ENCODE results near the gene CEACAM20. TPM values are rescaled to one million over a fixed set of nuclear protein-coding genes. Genes with fewer than 3 reads are reported as not detected.
"Not testable (repeated sequence)": the region's sequence is repeated elsewhere in the genome, so short reads cannot be mapped to it uniquely, and the experiment has no call there.

CEACAM20 gene
- total and polyA plus RNA-seq, 4 donors: 0.63 TPM; not detected in 3

DNA sequence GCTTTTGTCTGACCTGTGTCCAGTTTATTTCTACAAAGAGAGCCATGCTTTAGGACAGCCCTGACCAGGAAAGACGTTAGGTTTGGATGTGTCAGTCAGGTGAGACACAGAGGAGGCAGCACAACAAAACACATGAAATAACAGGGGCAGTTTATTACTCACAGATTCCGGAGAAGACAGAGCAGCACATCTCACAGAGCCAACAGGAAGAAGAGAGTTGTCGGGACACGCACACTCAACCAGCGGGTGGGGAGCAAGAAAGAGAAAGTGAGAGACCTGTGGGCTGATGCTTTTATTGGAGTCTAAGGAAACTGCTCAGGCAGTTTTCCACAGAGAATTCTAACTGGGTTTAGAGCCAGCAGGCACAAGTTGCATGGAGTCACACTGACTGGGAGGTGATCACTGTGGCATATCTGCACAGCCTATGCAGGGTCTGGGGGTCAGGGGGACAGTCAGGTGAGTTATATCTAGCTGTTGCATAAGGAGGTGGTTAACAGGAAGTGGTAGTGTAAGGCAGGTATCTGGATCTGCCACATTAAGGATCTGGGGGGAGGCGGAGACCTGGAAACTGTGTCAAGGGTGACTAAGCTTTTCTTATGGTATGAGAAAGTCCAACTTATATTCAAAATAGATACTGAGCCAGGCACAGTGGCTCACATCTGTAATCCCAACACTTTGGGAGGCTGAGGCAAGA, 24.1 kb upstream of the CEACAM20 start:
- no peak overlapping the region for H3K27ac ChIP-seq (ENCODE audit: low read depth in 1 of 2, low read length in 2 of 2)
- no peak overlapping the region for H3K4me3 ChIP-seq (ENCODE audit: low read length in 2 of 2)
- intact Hi-C loops (cut with DNase I): no loop called here
- no peaks in the 10 kb centered on the region for H3K4me1 ChIP-seq (ENCODE audit: control insufficient read depth in 1 of 2, insufficient read depth in 2 of 2, low read length in 2 of 2)
- ATAC-seq (ENCODE audit: low FRiP score): no peak
- H3K36me3 ChIP-seq (ENCODE audit: control insufficient read depth in 1 of 2, insufficient read depth in 2 of 2, low read length in 1 of 2): no peaks in the 10 kb centered on the region
- H3K9me3 ChIP-seq (ENCODE audit: control insufficient read depth, low read length): no peaks in the 10 kb centered on the region
- no peaks in the 10 kb centered on the region for H3K27me3 ChIP-seq (ENCODE audit: control insufficient read depth in 1 of 2, insufficient read depth in 2 of 2, low read length in 1 of 2)
- 58 to 67% methylated on average over 6 of the region's 6 CpGs for WGBS, 2 donors
- no peak for DNase-seq

- DNase-seq: no peak
- Histone ChIP-seq H3K4me3 (ENCODE audit: low read length in 2 of 2) (no peak overlapping the region), H3K27ac (ENCODE audit: low read depth in 1 of 2, low read length in 2 of 2) (no peak overlapping the region), H3K9me3 (ENCODE audit: control insufficient read depth, low read length) (no peaks in the 10 kb centered on the region), H3K27me3 (ENCODE audit: control insufficient read depth in 1 of 2, insufficient read depth in 2 of 2, low read length in 1 of 2) (no peaks in the 10 kb centered on the region), H3K36me3 (ENCODE audit: control insufficient read depth in 1 of 2, insufficient read depth in 2 of 2, low read length in 1 of 2) (no peaks in the 10 kb centered on the region), H3K4me1 (ENCODE audit: control insufficient read depth in 1 of 2, insufficient read depth in 2 of 2, low read length in 2 of 2) (no peaks in the 10 kb centered on the region)
- WGBS, 2 donors: 2 to 3% methylated on average over 5 of the region's 5 CpGs
- no peak for ATAC-seq (ENCODE audit: low FRiP score)
- intact Hi-C loops (cut with DNase I): no loop called here
These were observed 22.8 kb upstream of the CEACAM20 start for GRCh38 chr19:44552324-44552723.

DNA sequence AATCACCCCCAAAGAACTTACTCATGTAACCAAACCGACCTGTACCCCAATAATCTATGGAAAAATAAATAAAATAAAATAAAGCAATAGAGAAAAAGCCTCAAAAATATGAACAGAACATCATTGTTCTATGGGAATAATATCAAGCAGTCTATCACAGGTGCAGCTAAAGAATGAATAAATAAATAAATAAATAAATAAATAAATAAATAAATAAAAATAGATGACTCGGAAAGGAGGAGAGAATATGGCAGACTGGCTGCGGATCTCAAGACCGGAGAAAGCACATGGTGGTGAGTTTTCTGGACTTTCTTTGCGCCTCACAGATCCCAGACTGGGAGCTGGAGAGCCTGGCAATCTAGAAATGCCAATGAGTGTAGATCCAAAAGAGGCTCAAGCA, 22.4 kb upstream of the CEACAM20 start:
- intact Hi-C loops (cut with DNase I): no loop called here
- H3K27ac ChIP-seq (ENCODE audit: low read depth in 1 of 2, low read length in 2 of 2): no peak overlapping the region
- no peak for ATAC-seq (ENCODE audit: low FRiP score)
- H3K36me3 ChIP-seq (ENCODE audit: control insufficient read depth in 1 of 2, insufficient read depth in 2 of 2, low read length in 1 of 2): no peaks in the 10 kb centered on the region
- no peak overlapping the region for H3K4me3 ChIP-seq (ENCODE audit: low read length in 2 of 2)
- H3K27me3 ChIP-seq (ENCODE audit: control insufficient read depth in 1 of 2, insufficient read depth in 2 of 2, low read length in 1 of 2): no peaks in the 10 kb centered on the region
- no peak for DNase-seq
- WGBS, 2 donors: 70 to 79% methylated on average over 5 of the region's 5 CpGs
- no peaks in the 10 kb centered on the region for H3K4me1 ChIP-seq (ENCODE audit: control insufficient read depth in 1 of 2, insufficient read depth in 2 of 2, low read length in 2 of 2)
- H3K9me3 ChIP-seq (ENCODE audit: control insufficient read depth, low read length): no peaks in the 10 kb centered on the region

DNA sequence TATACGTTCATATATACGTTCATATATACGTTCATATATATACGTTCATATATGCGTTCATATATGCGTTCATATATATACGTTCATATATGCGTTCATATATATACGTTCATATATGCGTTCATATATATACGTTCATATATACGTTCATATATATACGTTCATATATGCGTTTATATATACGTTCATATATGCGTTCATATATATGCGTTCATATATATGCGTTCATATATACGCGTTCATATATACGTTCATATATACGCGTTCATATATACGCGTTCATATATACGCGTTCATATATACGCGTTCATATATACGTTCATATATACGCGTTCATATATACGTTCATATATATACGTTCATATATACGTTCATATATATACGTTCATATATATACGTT, 21.5 kb upstream of the CEACAM20 start:
- ATAC-seq (ENCODE audit: low FRiP score); H3K27ac ChIP-seq (ENCODE audit: low read depth in 1 of 2, low read length in 2 of 2); H3K4me3 ChIP-seq (ENCODE audit: low read length in 2 of 2); H3K4me1 ChIP-seq (ENCODE audit: control insufficient read depth in 1 of 2, insufficient read depth in 2 of 2, low read length in 2 of 2); intact Hi-C loops (cut with DNase I); DNase-seq; H3K27me3 ChIP-seq (ENCODE audit: control insufficient read depth in 1 of 2, insufficient read depth in 2 of 2, low read length in 1 of 2); H3K36me3 ChIP-seq (ENCODE audit: control insufficient read depth in 1 of 2, insufficient read depth in 2 of 2, low read length in 1 of 2); H3K9me3 ChIP-seq (ENCODE audit: control insufficient read depth, low read length): not testable (repeated sequence)
- WGBS, 2 donors: 87 to 91% methylated on average over 37 of the region's 37 CpGs

GRCh38 chr19:44549507-44549906, 20.0 kb upstream of the CEACAM20 start:
- H3K27ac ChIP-seq (ENCODE audit: low read depth in 1 of 2, low read length in 2 of 2): no peak overlapping the region
- no peaks in the 10 kb centered on the region for H3K9me3 ChIP-seq (ENCODE audit: control insufficient read depth, low read length)
- 89 to 94% methylated on average over 3 of the region's 3 CpGs for WGBS, 2 donors
- DNase-seq (no peak), ATAC-seq (ENCODE audit: low FRiP score) (no peak)
- H3K4me1 ChIP-seq (ENCODE audit: control insufficient read depth in 1 of 2, insufficient read depth in 2 of 2, low read length in 2 of 2): no peaks in the 10 kb centered on the region
- H3K4me3 ChIP-seq (ENCODE audit: low read length in 2 of 2): no peak overlapping the region
- intact Hi-C loops (cut with DNase I): no loop called here
- H3K36me3 ChIP-seq (ENCODE audit: control insufficient read depth in 1 of 2, insufficient read depth in 2 of 2, low read length in 1 of 2): no peaks in the 10 kb centered on the region
- H3K27me3 ChIP-seq (ENCODE audit: control insufficient read depth in 1 of 2, insufficient read depth in 2 of 2, low read length in 1 of 2): no peaks in the 10 kb centered on the region

GRCh38 chr19:44548736-44549135, 19.3 kb upstream of the CEACAM20 start:
- Histone ChIP-seq H3K9me3 (ENCODE audit: control insufficient read depth, low read length) (no peaks in the 10 kb centered on the region), H3K27ac (ENCODE audit: low read depth in 1 of 2, low read length in 2 of 2) (no peak overlapping the region), H3K4me3 (ENCODE audit: low read length in 2 of 2) (no peak overlapping the region), H3K36me3 (ENCODE audit: control insufficient read depth in 1 of 2, insufficient read depth in 2 of 2, low read length in 1 of 2) (no peaks in the 10 kb centered on the region), H3K27me3 (ENCODE audit: control insufficient read depth in 1 of 2, insufficient read depth in 2 of 2, low read length in 1 of 2) (no peaks in the 10 kb centered on the region), H3K4me1 (ENCODE audit: control insufficient read depth in 1 of 2, insufficient read depth in 2 of 2, low read length in 2 of 2) (no peaks in the 10 kb centered on the region)
- intact Hi-C loops (cut with DNase I): no loop called here
- ATAC-seq (ENCODE audit: low FRiP score) (no peak), DNase-seq (no peak)
- 80 to 84% methylated on average over 4 of the region's 4 CpGs for WGBS, 2 donors

- 59 to 69% methylated on average over 2 of the region's 2 CpGs for WGBS, 2 donors
- ATAC-seq (ENCODE audit: low FRiP score) (no peak), DNase-seq (no peak)
- no peaks in the 10 kb centered on the region for H3K4me1 ChIP-seq (ENCODE audit: control insufficient read depth in 1 of 2, insufficient read depth in 2 of 2, low read length in 2 of 2)
- no peak overlapping the region for H3K4me3 ChIP-seq (ENCODE audit: low read length in 2 of 2)
- no peaks in the 10 kb centered on the region for H3K36me3 ChIP-seq (ENCODE audit: control insufficient read depth in 1 of 2, insufficient read depth in 2 of 2, low read length in 1 of 2)
- H3K27ac ChIP-seq (ENCODE audit: low read depth in 1 of 2, low read length in 2 of 2): no peak overlapping the region
- intact Hi-C loops (cut with DNase I): no loop called here
- H3K9me3 ChIP-seq (ENCODE audit: control insufficient read depth, low read length): no peaks in the 10 kb centered on the region
- no peaks in the 10 kb centered on the region for H3K27me3 ChIP-seq (ENCODE audit: control insufficient read depth in 1 of 2, insufficient read depth in 2 of 2, low read length in 1 of 2)
These were observed 14.6 kb upstream of the CEACAM20 start for GRCh38 chr19:44544031-44544430.

DNA sequence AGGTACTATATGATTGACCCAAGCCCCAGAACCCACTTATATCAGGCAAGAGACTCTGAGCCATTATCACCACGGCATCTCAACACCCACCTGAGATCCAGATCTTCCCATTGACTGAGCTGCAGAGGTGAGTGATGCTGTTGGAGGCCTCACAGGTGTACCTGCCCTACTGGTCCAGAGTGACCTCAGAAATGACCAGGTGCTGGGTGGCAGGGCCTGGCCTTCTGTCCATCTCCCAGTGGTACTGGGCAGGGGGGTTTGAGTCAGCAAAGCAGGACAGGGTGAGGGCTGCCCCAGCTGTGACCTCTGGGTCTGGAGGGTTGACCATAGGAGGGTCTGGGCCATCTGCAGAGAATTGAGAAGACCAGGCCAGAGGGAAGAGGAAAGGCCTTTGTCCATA, 13.2 kb upstream of the CEACAM20 start:
- no peak overlapping the region for H3K27ac ChIP-seq (ENCODE audit: low read depth in 1 of 2, low read length in 2 of 2)
- ATAC-seq (ENCODE audit: low FRiP score) (no peak), DNase-seq (no peak)
- no peaks in the 10 kb centered on the region for H3K4me1 ChIP-seq (ENCODE audit: control insufficient read depth in 1 of 2, insufficient read depth in 2 of 2, low read length in 2 of 2)
- no peaks in the 10 kb centered on the region for H3K27me3 ChIP-seq (ENCODE audit: control insufficient read depth in 1 of 2, insufficient read depth in 2 of 2, low read length in 1 of 2)
- no peak overlapping the region for H3K4me3 ChIP-seq (ENCODE audit: low read length in 2 of 2)
- WGBS, 2 donors: 0 to 5% methylated on average over 1 of the region's 1 CpG
- intact Hi-C loops (cut with DNase I): no loop called here
- no peaks in the 10 kb centered on the region for H3K36me3 ChIP-seq (ENCODE audit: control insufficient read depth in 1 of 2, insufficient read depth in 2 of 2, low read length in 1 of 2)
- no peaks in the 10 kb centered on the region for H3K9me3 ChIP-seq (ENCODE audit: control insufficient read depth, low read length)

DNA sequence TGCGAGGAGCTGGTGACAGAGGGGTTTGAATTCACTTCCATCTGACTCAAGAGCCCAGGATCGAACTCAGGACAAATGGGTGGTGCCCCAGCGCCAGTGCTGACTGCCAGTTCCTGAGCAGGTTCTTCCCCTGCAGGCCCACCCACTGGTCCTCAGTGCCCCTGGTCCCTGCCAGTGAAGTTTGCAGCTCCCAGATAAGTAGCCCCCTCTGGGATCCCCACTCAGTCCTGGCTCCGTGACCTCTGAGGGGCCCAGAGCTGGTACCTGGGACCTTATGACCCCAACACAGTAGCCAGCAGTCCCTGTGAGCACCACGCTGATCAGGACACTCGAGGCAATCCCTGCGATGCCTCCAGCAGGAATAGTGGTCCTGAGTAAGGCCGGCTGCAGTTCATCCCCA, 11.3 kb upstream of the CEACAM20 start:
- DNase-seq (no peak), ATAC-seq (ENCODE audit: low FRiP score) (no peak)
- H3K4me3 ChIP-seq (ENCODE audit: low read length in 2 of 2): no peak overlapping the region

More for the DNA sequence above, 11.3 kb upstream of the CEACAM20 start:
- Histone ChIP-seq H3K36me3 (ENCODE audit: control insufficient read depth in 1 of 2, insufficient read depth in 2 of 2, low read length in 1 of 2) (no peaks in the 10 kb centered on the region), H3K27me3 (ENCODE audit: control insufficient read depth in 1 of 2, insufficient read depth in 2 of 2, low read length in 1 of 2) (no peaks in the 10 kb centered on the region), H3K4me1 (ENCODE audit: control insufficient read depth in 1 of 2, insufficient read depth in 2 of 2, low read length in 2 of 2) (no peaks in the 10 kb centered on the region), H3K9me3 (ENCODE audit: control insufficient read depth, low read length) (no peaks in the 10 kb centered on the region), H3K27ac (ENCODE audit: low read depth in 1 of 2, low read length in 2 of 2) (no peak overlapping the region)
- WGBS, 2 donors: 72 to 74% methylated on average over 8 of the region's 8 CpGs
- intact Hi-C loops (cut with DNase I): no loop called here
